ENCODE measurements around the gene CAP2.
A peak's percentile ranks its signal among the peaks of the same experiment; 100 is the strongest.

Gene CAP2

DNA sequence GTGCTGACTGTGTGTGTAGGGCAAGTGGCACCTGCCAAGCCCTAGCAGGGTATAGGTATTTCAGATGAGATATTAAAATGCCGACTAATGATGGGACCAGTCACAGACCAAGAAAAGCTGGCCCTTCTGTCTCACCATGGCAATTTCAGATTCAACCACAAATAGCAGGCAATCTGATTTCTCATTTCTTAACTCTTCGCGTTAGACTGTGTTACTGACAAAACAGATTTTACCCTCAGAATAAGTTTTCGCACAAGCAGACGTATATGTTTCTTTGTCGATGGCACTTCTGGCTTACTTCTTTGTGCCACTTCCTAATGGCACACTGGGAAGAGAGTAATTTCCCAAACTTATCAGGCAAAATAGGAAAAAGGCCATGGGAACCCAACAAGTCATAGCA, 58.7 kb downstream of the CAP2 start:
- no peak for TF ChIP-seq SUZ12 (IDR thresholded peaks at IDR 0.05; ENCODE audit: extremely low read depth, insufficient read depth, insufficient read length)
- TF ChIP-seq YY1 (IDR thresholded peaks at IDR 0.05; ENCODE audit: insufficient read depth, insufficient read length): no peak
- no peak for TF ChIP-seq ZNF274 (IDR thresholded peaks at IDR 0.05; ENCODE audit: low read depth, low read length)

GRCh38 chr6:17454316-17455005, 61.1 kb downstream of the CAP2 start:
- TF ChIP-seq SUZ12 (IDR thresholded peaks at IDR 0.05; ENCODE audit: extremely low read depth, insufficient read depth, insufficient read length): no peak
- peaks cover 15% of the 10 kb centered on the region for H3K36me3 ChIP-seq (ENCODE audit: insufficient read depth, insufficient read length, low read length)

More for the DNA sequence above, 58.7 kb downstream of the CAP2 start:
- Histone ChIP-seq H3K4me1 (ENCODE audit: insufficient read depth, insufficient read length) (no peaks in the 10 kb centered on the region), H3K4me3 (ENCODE audit: insufficient read length, low read depth) (no peak overlapping the region), H3K9me3 (ENCODE audit: insufficient read depth, low read length) (no peaks in the 10 kb centered on the region), H3K36me3 (ENCODE audit: insufficient read depth, insufficient read length, low read length) (peaks cover 6% of the 10 kb centered on the region), H3K9ac (ENCODE audit: insufficient read length, low read depth) (no peak overlapping the region), H3K27me3 (ENCODE audit: insufficient read depth, insufficient read length) (no peaks in the 10 kb centered on the region)
- DNase-seq (ENCODE audit: low read depth, low spot score): no peak

DNA sequence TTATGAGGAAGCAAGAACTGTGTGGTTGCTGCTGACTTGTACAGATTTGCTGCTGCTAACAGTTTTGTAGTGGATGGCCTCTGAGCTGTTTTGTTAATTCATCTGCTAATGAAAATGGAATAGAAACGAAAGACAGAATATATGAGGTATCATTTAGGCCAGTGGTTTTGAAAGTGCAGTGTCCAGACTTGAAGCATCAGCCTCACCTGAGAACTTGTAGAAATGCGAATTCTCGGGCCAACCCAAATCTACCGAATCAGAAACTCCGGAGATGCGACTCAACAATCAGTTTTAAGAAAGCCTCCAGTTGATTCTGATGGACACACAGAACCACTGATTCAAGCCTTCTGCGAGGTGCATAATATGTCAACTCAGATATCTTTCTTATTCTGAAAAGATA, 62.5 kb downstream of the CAP2 start:
- Histone ChIP-seq H3K4me1 (ENCODE audit: insufficient read depth, insufficient read length) (no peaks in the 10 kb centered on the region), H3K4me3 (ENCODE audit: insufficient read length, low read depth) (no peak overlapping the region), H3K9me3 (ENCODE audit: insufficient read depth, low read length) (no peaks in the 10 kb centered on the region), H3K27me3 (ENCODE audit: insufficient read depth, insufficient read length) (no peaks in the 10 kb centered on the region), H3K9ac (ENCODE audit: insufficient read length, low read depth) (no peak overlapping the region), H3K36me3 (ENCODE audit: insufficient read depth, insufficient read length, low read length) (peaks cover 17% of the 10 kb centered on the region)
- TF ChIP-seq ZNF274 (IDR thresholded peaks at IDR 0.05; ENCODE audit: low read depth, low read length): no peak
- no peak for DNase-seq (ENCODE audit: low read depth, low spot score)

More at GRCh38 chr6:17454316-17455005, 61.1 kb downstream of the CAP2 start:
- Histone ChIP-seq H3K27me3 (ENCODE audit: insufficient read depth, insufficient read length) (no peaks in the 10 kb centered on the region), H3K4me3 (ENCODE audit: insufficient read length, low read depth) (no peak overlapping the region), H3K4me1 (ENCODE audit: insufficient read depth, insufficient read length) (no peaks in the 10 kb centered on the region), H3K9me3 (ENCODE audit: insufficient read depth, low read length) (no peaks in the 10 kb centered on the region), H3K9ac (ENCODE audit: insufficient read length, low read depth) (no peak overlapping the region)
- DNase-seq (ENCODE audit: low read depth, low spot score): peak; percentile 38

DNA sequence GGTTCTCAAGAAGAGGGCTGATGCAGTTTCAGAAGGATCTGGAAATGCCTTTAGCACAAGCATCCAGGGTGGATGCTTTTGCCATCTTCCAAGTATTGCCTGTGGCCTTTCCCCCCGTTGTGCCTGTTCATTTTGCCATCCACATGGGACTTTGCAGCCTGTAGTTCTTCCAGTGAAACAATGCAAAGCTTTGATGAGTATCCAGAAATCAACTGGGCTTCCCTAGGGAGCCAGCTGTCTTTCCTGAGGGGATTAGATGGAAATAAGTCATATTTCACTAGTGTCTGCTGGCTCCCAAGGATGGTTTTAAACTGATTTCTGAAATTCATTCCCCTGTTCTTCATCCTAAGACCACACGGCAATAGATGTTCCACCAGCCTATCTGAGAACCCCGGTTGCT, 63.3 kb downstream of the CAP2 start:
- H3K9ac ChIP-seq (ENCODE audit: insufficient read length, low read depth): no peak overlapping the region
- no peaks in the 10 kb centered on the region for H3K9me3 ChIP-seq (ENCODE audit: insufficient read depth, low read length)
- TF ChIP-seq SUZ12 (IDR thresholded peaks at IDR 0.05; ENCODE audit: extremely low read depth, insufficient read depth, insufficient read length) (no peak), YY1 (IDR thresholded peaks at IDR 0.05; ENCODE audit: insufficient read depth, insufficient read length) (no peak), ZNF274 (IDR thresholded peaks at IDR 0.05; ENCODE audit: low read depth, low read length) (no peak)
- peaks cover 17% of the 10 kb centered on the region for H3K36me3 ChIP-seq (ENCODE audit: insufficient read depth, insufficient read length, low read length)
- H3K27me3 ChIP-seq (ENCODE audit: insufficient read depth, insufficient read length): no peaks in the 10 kb centered on the region
- no peaks in the 10 kb centered on the region for H3K4me1 ChIP-seq (ENCODE audit: insufficient read depth, insufficient read length)
- H3K4me3 ChIP-seq (ENCODE audit: insufficient read length, low read depth): no peak overlapping the region
- no peak for DNase-seq (ENCODE audit: low read depth, low spot score)

DNA sequence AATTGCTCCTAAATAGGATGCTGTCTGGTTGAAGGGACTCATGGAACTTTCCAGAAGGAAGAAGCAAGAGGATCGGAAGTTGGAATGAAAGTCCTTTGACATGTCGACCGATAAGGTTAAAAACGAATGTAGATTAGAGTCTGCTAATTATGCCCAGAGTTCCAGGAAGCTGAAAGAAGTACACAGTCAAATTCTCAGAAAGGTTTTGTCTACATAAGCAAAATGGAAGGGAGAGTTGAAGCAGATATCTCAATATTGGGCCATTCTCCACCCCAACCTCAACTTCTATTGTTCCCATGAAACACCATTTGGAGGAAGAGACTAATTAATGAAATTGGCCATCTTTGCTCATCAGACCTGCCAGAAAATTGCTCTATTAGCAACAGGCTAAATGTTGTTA, 64.0 kb downstream of the CAP2 start:
- no peak overlapping the region for H3K9ac ChIP-seq (ENCODE audit: insufficient read length, low read depth)
- H3K27me3 ChIP-seq (ENCODE audit: insufficient read depth, insufficient read length): no peaks in the 10 kb centered on the region
- H3K9me3 ChIP-seq (ENCODE audit: insufficient read depth, low read length): no peaks in the 10 kb centered on the region
- no peak for TF ChIP-seq ZNF274 (IDR thresholded peaks at IDR 0.05; ENCODE audit: low read depth, low read length)
- H3K4me1 ChIP-seq (ENCODE audit: insufficient read depth, insufficient read length): no peaks in the 10 kb centered on the region
- no peak overlapping the region for H3K4me3 ChIP-seq (ENCODE audit: insufficient read length, low read depth)
- H3K36me3 ChIP-seq (ENCODE audit: insufficient read depth, insufficient read length, low read length): peaks cover 20% of the 10 kb centered on the region
- no peak for DNase-seq (ENCODE audit: low read depth, low spot score)

GRCh38 chr6:17457956-17458355, 64.6 kb downstream of the CAP2 start:
- no peaks in the 10 kb centered on the region for H3K27me3 ChIP-seq (ENCODE audit: insufficient read depth, insufficient read length)
- no peak for TF ChIP-seq YY1 (IDR thresholded peaks at IDR 0.05; ENCODE audit: insufficient read depth, insufficient read length)
- TF ChIP-seq ZNF274 (IDR thresholded peaks at IDR 0.05; ENCODE audit: low read depth, low read length): no peak
- TF ChIP-seq SUZ12 (IDR thresholded peaks at IDR 0.05; ENCODE audit: extremely low read depth, insufficient read depth, insufficient read length): no peak
- no peak for DNase-seq (ENCODE audit: low read depth, low spot score)
- H3K9ac ChIP-seq (ENCODE audit: insufficient read length, low read depth): no peak overlapping the region
- H3K36me3 ChIP-seq (ENCODE audit: insufficient read depth, insufficient read length, low read length): peaks cover 24% of the 10 kb centered on the region
- H3K4me3 ChIP-seq (ENCODE audit: insufficient read length, low read depth): no peak overlapping the region
- no peaks in the 10 kb centered on the region for H3K9me3 ChIP-seq (ENCODE audit: insufficient read depth, low read length)
- no peaks in the 10 kb centered on the region for H3K4me1 ChIP-seq (ENCODE audit: insufficient read depth, insufficient read length)

DNA sequence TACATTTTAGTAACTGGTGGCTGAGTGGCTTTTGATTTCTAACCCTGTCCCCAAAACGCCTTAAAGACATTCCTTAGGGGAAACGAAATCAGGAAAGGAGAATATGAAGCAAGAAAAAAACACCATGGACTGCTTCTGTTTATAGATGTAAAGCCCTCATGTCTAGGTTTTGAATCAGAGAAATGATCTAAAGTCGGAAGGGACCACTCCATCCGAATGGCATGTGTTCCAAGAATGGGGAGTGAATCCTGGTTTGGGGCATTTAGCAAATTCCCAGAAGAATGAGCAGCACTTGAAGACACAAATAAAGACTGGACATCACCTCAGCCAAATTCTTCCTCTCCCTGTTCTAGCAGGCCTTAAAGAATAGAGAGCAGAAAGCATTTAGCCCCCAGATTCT, 65.6 kb downstream of the CAP2 start:
- Histone ChIP-seq H3K9ac (ENCODE audit: insufficient read length, low read depth) (no peak overlapping the region), H3K4me3 (ENCODE audit: insufficient read length, low read depth) (no peak overlapping the region), H3K27me3 (ENCODE audit: insufficient read depth, insufficient read length) (no peaks in the 10 kb centered on the region), H3K36me3 (ENCODE audit: insufficient read depth, insufficient read length, low read length) (peaks cover 33% of the 10 kb centered on the region), H3K4me1 (ENCODE audit: insufficient read depth, insufficient read length) (no peaks in the 10 kb centered on the region), H3K9me3 (ENCODE audit: insufficient read depth, low read length) (no peaks in the 10 kb centered on the region)
- DNase-seq (ENCODE audit: low read depth, low spot score): no peak
- TF ChIP-seq YY1 (IDR thresholded peaks at IDR 0.05; ENCODE audit: insufficient read depth, insufficient read length) (no peak), ZNF274 (IDR thresholded peaks at IDR 0.05; ENCODE audit: low read depth, low read length) (no peak), SUZ12 (IDR thresholded peaks at IDR 0.05; ENCODE audit: extremely low read depth, insufficient read depth, insufficient read length) (no peak)

GRCh38 chr6:17460862-17461261, 67.5 kb downstream of the CAP2 start:
- H3K4me1 ChIP-seq (ENCODE audit: insufficient read depth, insufficient read length): no peaks in the 10 kb centered on the region
- no peak overlapping the region for H3K4me3 ChIP-seq (ENCODE audit: insufficient read length, low read depth)
- H3K36me3 ChIP-seq (ENCODE audit: insufficient read depth, insufficient read length, low read length): peaks cover 52% of the 10 kb centered on the region
- no peak for DNase-seq (ENCODE audit: low read depth, low spot score)
- no peaks in the 10 kb centered on the region for H3K9me3 ChIP-seq (ENCODE audit: insufficient read depth, low read length)
- no peak overlapping the region for H3K9ac ChIP-seq (ENCODE audit: insufficient read length, low read depth)
- H3K27me3 ChIP-seq (ENCODE audit: insufficient read depth, insufficient read length): no peaks in the 10 kb centered on the region
- no peak for TF ChIP-seq ZNF274 (IDR thresholded peaks at IDR 0.05; ENCODE audit: low read depth, low read length)
- no peak for TF ChIP-seq YY1 (IDR thresholded peaks at IDR 0.05; ENCODE audit: insufficient read depth, insufficient read length)
- TF ChIP-seq SUZ12 (IDR thresholded peaks at IDR 0.05; ENCODE audit: extremely low read depth, insufficient read depth, insufficient read length): no peak
